Activated T-cell treated with anti-CD3 and anti-CD28 coated beads for 1 hour (primary cell): ENCODE results near the gene SRBD1.

Source experiments
- DNase-seq: peaks from one replicate; pipeline ENCODE4 v3.0.0-alpha.2; 2020; ENCODE audit warnings: low read depth

SRBD1 gene

GRCh38 chr2:45373534-45373933 lies 237.5 kb downstream of the SRBD1 start:
- no peak for DNase-seq

DNA sequence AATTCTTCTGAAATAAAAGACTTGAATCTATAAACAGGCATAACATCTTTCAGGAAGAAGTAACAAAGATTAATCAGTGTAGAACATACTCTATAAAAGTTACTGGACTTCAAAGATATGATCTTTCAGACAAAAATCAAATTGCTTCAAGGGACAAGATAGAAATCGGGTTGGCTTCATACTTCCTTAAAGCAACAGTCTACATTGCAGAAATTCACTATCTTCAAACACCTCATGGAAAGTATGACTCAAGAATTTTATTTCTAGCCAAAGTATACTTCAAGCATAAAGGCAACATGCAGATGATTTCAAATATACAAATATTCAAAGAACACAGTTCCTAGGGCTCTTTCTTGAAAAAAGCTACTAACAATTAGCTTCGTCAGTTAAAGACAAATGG lies 240.7 kb downstream of the SRBD1 start:
- no peak for DNase-seq

DNA sequence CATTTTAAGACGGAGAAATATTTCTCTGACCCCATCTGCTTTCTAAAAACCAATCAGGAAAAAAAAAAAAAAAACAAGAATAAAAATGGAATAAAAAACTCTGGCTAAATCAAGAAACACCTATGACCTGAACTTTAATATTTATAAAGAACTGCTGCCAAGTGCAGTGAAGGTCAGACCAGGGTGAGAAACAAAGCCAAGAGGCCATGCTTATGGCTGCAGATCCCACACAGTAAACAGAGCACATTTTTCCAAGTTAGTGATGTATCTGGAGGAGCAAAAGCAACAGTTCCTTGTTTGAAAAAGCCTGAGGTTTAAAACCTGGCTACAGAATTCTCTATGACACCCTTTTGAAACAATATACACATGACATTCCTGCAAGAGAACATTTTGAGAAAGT lies 242.3 kb downstream of the SRBD1 start:
- no peak for DNase-seq

GRCh38 chr2:45361666-45362065 lies 249.4 kb downstream of the SRBD1 start:
- no peak for DNase-seq

DNA sequence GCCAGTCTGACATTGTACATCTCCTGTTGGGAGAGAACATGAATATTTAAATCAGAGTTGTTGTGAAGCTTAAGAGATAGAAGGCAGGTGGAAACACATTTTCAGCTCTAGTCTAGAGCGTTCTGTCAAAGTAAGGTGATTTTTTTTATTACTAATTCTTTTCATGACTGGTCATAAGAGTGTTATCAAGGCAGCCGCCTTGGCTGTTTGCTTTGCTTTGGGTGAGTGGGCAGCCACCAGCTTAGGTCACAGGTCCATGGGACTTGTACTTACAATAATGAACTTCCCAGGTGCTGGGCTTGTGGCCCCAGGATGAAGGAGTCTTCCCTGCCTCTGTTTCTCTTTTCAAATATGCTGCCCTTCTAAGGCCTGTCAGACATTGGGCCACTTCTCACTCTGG lies 256.3 kb downstream of the SRBD1 start:
- DNase-seq = no peak

DNA sequence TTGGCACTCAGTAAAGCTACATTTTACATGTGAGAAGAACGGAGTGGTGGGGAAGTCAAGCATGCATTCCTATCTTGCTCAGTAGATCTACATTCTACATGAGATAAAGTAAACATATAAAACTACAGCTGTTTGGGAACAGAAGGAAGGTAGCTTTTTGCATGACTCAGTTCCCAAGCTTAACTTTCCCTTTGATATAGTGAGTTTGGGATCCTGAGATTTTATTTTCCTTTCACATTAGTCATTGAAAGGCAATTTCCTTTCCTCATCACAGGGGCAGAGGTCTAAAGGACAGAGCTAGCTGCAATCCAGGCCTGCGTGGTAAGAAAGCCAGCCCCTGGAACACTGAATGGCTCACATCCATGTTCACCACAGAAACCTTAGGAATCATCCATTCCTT lies 257.2 kb downstream of the SRBD1 start:
- DNase-seq = no peak

DNA sequence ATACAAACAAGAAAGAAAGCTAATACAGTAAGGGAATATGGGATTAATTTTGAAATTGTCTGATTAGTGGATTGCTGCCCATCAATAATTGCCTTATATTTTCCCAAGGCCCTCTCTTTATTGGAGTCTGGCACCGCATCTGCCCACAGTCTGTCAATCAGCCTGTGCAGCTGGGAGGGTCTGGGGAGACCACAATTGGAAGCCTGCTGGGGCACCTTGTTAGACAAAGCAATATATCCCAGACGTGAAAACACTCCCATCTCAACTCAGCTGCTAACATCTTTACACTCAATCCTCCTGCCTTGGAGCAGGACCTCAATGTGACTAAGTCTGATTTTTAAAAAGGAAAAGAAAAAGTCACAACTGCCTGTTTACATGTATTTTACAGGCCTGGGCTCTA lies 258.6 kb downstream of the SRBD1 start:
- DNase-seq = no peak

DNA sequence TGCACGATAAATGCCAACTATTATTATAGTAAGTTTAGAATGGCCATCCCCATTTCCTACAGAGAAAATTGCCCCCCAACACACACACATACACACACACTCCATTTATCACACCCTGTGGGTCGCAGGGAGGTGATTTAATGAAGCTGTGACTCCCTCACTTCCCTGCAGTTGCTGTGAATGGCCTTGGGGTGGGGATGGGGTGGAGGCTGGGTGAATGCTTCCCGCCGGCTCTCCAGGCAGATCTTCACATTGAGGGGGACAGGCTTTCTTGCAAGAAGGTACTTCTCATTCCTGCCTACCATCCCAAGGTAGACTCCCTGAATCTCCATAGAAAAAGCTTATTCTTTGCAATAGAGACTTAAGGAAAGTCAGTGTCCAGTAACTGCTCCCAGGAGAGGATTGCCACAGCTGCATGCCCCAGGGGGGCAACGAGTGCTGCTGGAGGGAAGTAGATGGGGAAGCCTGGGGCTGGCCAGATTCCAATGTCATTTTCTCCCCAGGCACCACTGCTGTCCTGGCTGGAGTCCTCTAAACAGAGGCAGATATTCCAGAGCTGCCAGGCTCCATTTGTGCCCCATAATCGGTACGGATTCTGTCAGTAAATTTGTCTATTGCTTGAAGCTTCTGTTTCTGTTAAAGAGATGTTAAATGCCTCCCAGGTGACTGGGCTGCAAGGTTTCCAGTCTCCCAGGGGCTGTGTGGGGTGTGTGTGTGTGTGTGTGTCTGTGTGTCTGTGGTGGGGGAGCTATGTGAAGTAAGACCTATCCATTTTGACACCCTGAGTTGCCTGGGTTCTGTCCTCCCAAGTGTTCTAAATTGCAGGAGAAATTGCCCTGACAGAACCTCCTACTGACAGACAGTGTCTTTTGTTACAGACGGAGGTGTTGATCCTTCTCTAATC lies 265.5 kb downstream of the SRBD1 start:
- DNase-seq = no peak

- DNase-seq = no peak
Measured at GRCh38 chr2:45344502-45344901, 266.6 kb downstream of the SRBD1 start.

- no peak for DNase-seq
Measured at GRCh38 chr2:45344071-45344470, 267.0 kb downstream of the SRBD1 start.

- DNase-seq = no peak
Measured at GRCh38 chr2:45343251-45344017, 267.6 kb downstream of the SRBD1 start.

DNA sequence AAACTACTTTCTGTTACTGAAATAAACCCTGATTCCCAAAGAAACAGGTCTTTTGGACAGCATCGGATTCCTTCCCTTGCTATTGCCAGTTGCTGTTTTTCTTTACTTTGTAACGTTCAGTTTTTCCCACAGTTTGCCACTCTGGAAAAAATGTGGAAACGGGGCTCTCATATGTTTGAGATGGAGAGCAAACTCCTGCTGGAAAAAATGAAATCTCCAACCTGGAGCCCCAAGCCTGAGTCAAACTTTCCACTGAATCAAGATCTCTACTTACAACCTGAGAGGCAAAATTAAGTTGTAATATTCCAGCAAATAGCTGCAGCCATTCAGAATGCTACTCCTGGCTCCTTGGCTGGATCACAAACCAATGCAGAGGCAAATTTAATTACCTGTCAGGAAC lies 270.7 kb downstream of the SRBD1 start:
- DNase-seq = no peak

- no peak for DNase-seq
Measured at GRCh38 chr2:45339253-45339652, 271.8 kb downstream of the SRBD1 start.
